Activated naive CD4-positive, alpha-beta T cell treated with anti-CD3 and anti-CD28 coated beads for 36 hours (primary cell): ENCODE data around the gene SLC25A34. TPM values are rescaled to one million over a fixed set of nuclear protein-coding genes. Genes with fewer than 3 reads are reported as not detected.

Experiments
- CTCF ChIA-PET: fragments of 350-600 bp; sonication (Branson Sonifier 250); formaldehyde crosslinking; loops from one replicate; lab custom pipeline; 2021; ENCODE audit warnings: antibody characterized with exemption; lab: Charles Lee
- DNase-seq: peaks from one replicate; pipeline ENCODE4 v3.0.0-alpha.2; 2020
- H3K27ac Mint-ChIP-seq: one replicate; pipeline ENCODE4 v1.8.0; 2021; ENCODE audit warnings: mild to moderate bottlenecking, mixed read lengths
- H3K27me3 Mint-ChIP-seq: one replicate; pipeline ENCODE4 v1.8.0; 2021; ENCODE audit warnings: low read depth, mixed read lengths
- H3K36me3 Mint-ChIP-seq: one replicate; pipeline ENCODE4 v1.8.0; 2021; ENCODE audit warnings: low read depth, mixed read lengths
- H3K4me1 Mint-ChIP-seq: one replicate; pipeline ENCODE4 v1.8.0; 2021; ENCODE audit warnings: low read depth, mixed read lengths
- H3K4me3 Mint-ChIP-seq: one replicate; pipeline ENCODE4 v1.8.0; 2021; ENCODE audit warnings: mild to moderate bottlenecking, moderate library complexity, mixed read lengths
- H3K9me3 Mint-ChIP-seq: one replicate; pipeline ENCODE4 v1.8.0; 2021; ENCODE audit warnings: mixed read lengths
- intact Hi-C: fragments of 100-400 bp; cut with micrococcal nuclease; formaldehyde crosslinking; loops from one replicate; pipeline ENCODE4 v1.15.1; 2023
- total RNA-seq, 2 experiments: library from RNA; stranded (reverse); gene quantifications; one replicate each; pipeline ENCODE4 v1.2.3, GENCODE V29; 2021

The SLC25A34 gene
- total RNA-seq, 2 experiments from 2014 or later = 0.43 to 0.74 TPM

DNA sequence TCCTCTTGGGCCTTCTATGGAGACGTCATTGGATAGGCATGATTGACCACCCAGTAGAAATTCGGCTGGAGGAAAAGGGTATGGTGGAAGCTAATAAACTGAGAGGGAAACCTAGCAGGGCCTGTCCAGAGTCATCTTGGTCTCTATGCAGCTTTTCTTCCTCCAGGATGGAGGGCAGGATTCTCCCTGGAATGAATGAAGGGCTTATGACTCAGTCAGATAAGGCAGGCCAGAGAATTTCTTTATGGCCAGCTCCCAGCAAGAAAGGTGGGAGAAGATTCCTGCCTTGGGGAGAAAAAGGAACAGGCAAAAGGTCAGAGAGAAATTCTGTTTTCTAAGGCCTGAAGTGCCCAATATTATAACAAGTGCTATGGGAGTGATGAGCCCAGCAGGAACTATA is 39.6 kb downstream of the SLC25A34 start:
- no peaks in the 10 kb centered on the region for H3K4me1 Mint-ChIP-seq
- CTCF ChIA-PET = interaction anchor here (0.6 to 1.3 kb wide), 2 partner anchors 15 to 40 kb away, joined by 3 read pairs; no protein-coding TSS in a partner anchor
- H3K36me3 Mint-ChIP-seq = no peaks in the 10 kb centered on the region
- H3K27ac Mint-ChIP-seq = no peak overlapping the region
- no peaks in the 10 kb centered on the region for H3K27me3 Mint-ChIP-seq
- intact Hi-C loops = no loop called here
- H3K4me3 Mint-ChIP-seq = no peak overlapping the region
- H3K9me3 Mint-ChIP-seq = no peaks in the 10 kb centered on the region
- no peak for DNase-seq

DNA sequence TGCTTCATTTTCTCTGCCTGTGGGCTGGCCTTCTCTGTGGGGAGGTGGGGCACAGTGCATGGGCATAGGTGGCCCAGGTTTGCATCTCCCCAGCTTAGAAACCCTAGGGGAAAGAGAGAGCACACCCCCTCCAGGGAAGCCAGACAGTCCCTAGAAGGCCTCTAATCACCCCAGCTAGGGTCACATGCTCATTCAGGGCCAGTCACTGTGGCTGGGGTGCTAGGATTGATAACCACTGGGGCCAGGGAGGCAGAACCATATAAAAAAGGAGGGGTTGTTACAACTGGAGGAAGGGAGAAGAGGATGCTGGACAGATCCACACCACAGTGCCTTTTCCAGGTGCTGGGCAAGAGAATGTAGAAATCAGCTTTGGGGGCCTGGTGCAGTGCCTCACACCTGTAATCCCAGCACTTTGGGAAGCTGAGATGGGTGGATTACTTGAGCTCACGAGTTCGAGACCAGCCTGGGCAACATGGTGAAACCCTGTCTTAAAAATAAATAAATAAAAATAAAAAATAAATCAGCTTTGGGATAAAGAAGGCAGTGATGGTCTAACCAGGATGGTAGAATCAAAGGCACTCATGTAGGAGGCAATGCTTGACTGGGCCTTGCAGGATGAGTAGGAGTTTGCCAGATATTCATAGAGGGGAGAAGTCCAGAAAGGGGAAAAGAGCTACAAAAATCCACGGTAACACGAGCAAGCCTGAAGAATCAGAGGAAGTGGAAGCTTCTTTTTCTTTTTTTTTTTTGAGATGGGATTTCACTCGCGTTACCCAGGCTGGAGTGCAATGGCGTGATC is 42.0 kb downstream of the SLC25A34 start:
- CTCF ChIA-PET = interaction anchor here (0.6 kb wide), 2 partner anchors 107 to 263 kb away, joined by 3 to 5 read pairs; no protein-coding TSS in a partner anchor
- no peaks in the 10 kb centered on the region for H3K4me1 Mint-ChIP-seq
- DNase-seq = no peak
- no peaks in the 10 kb centered on the region for H3K9me3 Mint-ChIP-seq
- H3K36me3 Mint-ChIP-seq = no peaks in the 10 kb centered on the region
- H3K4me3 Mint-ChIP-seq = no peak overlapping the region
- intact Hi-C loops = no loop called here
- no peak overlapping the region for H3K27ac Mint-ChIP-seq
- no peaks in the 10 kb centered on the region for H3K27me3 Mint-ChIP-seq

DNA sequence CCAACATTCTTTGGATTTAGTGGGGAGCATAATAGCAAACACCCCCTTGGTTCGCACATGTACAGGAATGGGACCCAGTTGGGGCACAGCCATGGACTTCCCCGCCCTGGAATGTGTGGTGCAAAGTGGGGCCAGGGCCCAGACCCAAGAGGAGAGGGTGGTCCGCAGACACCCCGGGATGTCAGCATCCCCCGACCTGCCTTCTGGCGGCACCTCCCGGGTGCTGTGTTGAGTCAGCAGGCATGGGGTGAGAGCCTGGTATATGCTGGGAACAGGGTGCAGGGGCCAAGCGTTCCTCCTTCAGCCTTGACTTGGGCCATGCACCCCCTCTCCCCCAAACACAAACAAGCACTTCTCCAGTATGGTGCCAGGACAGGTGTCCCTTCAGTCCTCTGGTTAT is 49.6 kb downstream of the SLC25A34 start:
- Mint-ChIP-seq H3K36me3 (no peaks in the 10 kb centered on the region), H3K27ac (no peak overlapping the region), H3K4me3 (no peak overlapping the region), H3K9me3 (no peaks in the 10 kb centered on the region), H3K27me3 (no peaks in the 10 kb centered on the region), H3K4me1 (no peaks in the 10 kb centered on the region)
- CTCF ChIA-PET = no interaction called here
- intact Hi-C loops = no loop called here
- DNase-seq = no peak

- H3K4me3 Mint-ChIP-seq = no peak overlapping the region
Observed at GRCh38 chr1:15786581-15786980, 50.5 kb downstream of the SLC25A34 start.

GRCh38 chr1:15788624-15789301 is 52.7 kb downstream of the SLC25A34 start:
- Mint-ChIP-seq H3K9me3 (no peaks in the 10 kb centered on the region), H3K4me1 (peaks cover 2% of the 10 kb centered on the region), H3K27me3 (no peaks in the 10 kb centered on the region), H3K4me3 (no peak overlapping the region), H3K36me3 (no peaks in the 10 kb centered on the region), H3K27ac (no peak overlapping the region)
- intact Hi-C loops = no loop called here
- DNase-seq = no peak
- CTCF ChIA-PET = interaction anchor here (0.6 to 1.2 kb wide), 7 partner anchors 15 to 219 kb away, joined by 3 to 5 read pairs (median 3); no protein-coding TSS in a partner anchor

More at GRCh38 chr1:15786581-15786980, 50.5 kb downstream of the SLC25A34 start:
- Mint-ChIP-seq H3K9me3 (no peaks in the 10 kb centered on the region), H3K27me3 (no peaks in the 10 kb centered on the region), H3K4me1 (no peaks in the 10 kb centered on the region), H3K27ac (no peak overlapping the region), H3K36me3 (no peaks in the 10 kb centered on the region)
- intact Hi-C loops = no loop called here
- CTCF ChIA-PET = interaction anchor here (1.6 kb wide), 1 partner anchor 223 kb away, joined by 4 read pairs; no protein-coding TSS in a partner anchor
- no peak for DNase-seq

Other genes with a start within 250 kb of the SLC25A34 start
- 1 to 10 TPM; 6.3 to 6.5 TPM for gene CASP9, start 212.0 kb upstream of the SLC25A34 start, total RNA-seq
- 1 to 10 TPM; 7.1 to 9.8 TPM for gene DNAJC16, start 209.4 kb upstream of the SLC25A34 start, total RNA-seq
- 10 to 100 TPM; 15.9 to 16.2 TPM for gene AGMAT, start 151.2 kb upstream of the SLC25A34 start, total RNA-seq
- gene DDI2, start 118.8 kb upstream of the SLC25A34 start, total RNA-seq = 10 to 100 TPM; 19.6 to 20.7 TPM
- gene PLEKHM2, start 51.9 kb upstream of the SLC25A34 start, total RNA-seq = 10 to 100 TPM; 44.2 to 48.3 TPM
- not detected for gene TMEM82, start 6.2 kb downstream of the SLC25A34 start, total RNA-seq
- not detected for gene FBLIM1, start 22.5 kb downstream of the SLC25A34 start, total RNA-seq
- 1 to 10 TPM; 1.7 to 1.9 TPM for gene UQCRHL, start 71.4 kb downstream of the SLC25A34 start, total RNA-seq
- gene SPEN, start 111.4 kb downstream of the SLC25A34 start, total RNA-seq = 10 to 100 TPM; 30.7 to 33.7 TPM
- gene ZBTB17, start 239.8 kb downstream of the SLC25A34 start, total RNA-seq = 10 to 100 TPM; 34.8 to 37.5 TPM